ENCODE data around the gene SFXN4. TPM values are rescaled to one million over a fixed set of nuclear protein-coding genes. Genes with fewer than 3 reads are reported as not detected.
"Not testable (repeated sequence)": the region's sequence is repeated elsewhere in the genome, so short reads cannot be mapped to it uniquely, and the experiment has no call there.

SFXN4 gene
- total and polyA plus RNA-seq, 4 donors: 12.4 to 34.1 (median 24.1) TPM

GRCh38 chr10:119183664-119184412 lies 18.3 kb upstream of the SFXN4 start:
- no peak overlapping the region for H3K27ac ChIP-seq (ENCODE audit: low read depth in 1 of 2, low read length in 2 of 2)
- H3K27me3 ChIP-seq (ENCODE audit: control insufficient read depth in 4 of 4, insufficient read depth in 4 of 4, low read length in 3 of 4): no peaks in the 10 kb centered on the region
- no peaks in the 10 kb centered on the region for H3K36me3 ChIP-seq (ENCODE audit: control insufficient read depth in 4 of 4, insufficient read depth in 3 of 4, low read depth in 1 of 4, low read length in 3 of 4)
- peaks cover 0 to 4% (median 1%) of the 10 kb centered on the region in 4 donors for H3K4me1 ChIP-seq (ENCODE audit: control insufficient read depth in 4 of 4, insufficient read depth in 4 of 4, low read length in 3 of 4)
- WGBS: 83% methylated on average over 9 of the region's 9 CpGs
- no peak for TF ChIP-seq FOXA1 (IDR thresholded peaks at IDR 0.05)
- TF ChIP-seq JUND (IDR thresholded peaks at IDR 0.05): no peak
- no peak overlapping the region for H3K4me3 ChIP-seq (ENCODE audit: low read depth in 1 of 3, low read length in 3 of 3)
- H3K9ac ChIP-seq (ENCODE audit: low read depth in 1 of 2, low read length in 2 of 2): no peak overlapping the region
- DNase-seq (ENCODE audit: low spot score): no peak
- no peaks in the 10 kb centered on the region for H3K9me3 ChIP-seq (ENCODE audit: control insufficient read depth in 4 of 4, low read length in 3 of 4)

DNA sequence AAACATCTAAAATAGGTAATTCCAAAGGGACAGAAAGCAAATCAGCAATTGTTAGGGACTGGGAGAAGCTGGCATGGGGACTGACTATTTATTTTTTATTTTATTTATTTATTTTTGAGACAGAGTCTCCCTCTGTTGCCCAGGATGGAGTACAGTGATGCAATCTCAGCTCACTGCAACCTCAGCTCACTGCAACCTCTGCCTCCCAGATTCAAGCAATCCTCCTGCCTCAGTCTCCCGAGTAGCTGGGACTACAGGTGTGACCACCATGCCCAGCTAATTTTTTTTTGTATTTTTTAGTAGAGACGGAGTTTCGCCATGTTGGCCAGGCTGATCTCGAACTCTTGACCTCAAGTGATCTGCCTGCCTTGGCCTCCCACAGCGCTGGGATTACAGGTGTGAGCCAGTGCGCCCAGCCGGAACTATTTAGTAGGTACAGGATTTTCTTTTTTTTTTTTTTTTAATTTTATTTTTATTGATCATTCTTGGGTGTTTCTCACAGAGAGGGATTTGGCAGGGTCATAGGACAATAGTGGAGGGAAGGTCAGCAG lies 15.4 kb upstream of the SFXN4 start:
- H3K9me3 ChIP-seq (ENCODE audit: control insufficient read depth in 4 of 4, low read length in 3 of 4); H3K4me3 ChIP-seq (ENCODE audit: low read depth in 1 of 3, low read length in 3 of 3); H3K27me3 ChIP-seq (ENCODE audit: control insufficient read depth in 4 of 4, insufficient read depth in 4 of 4, low read length in 3 of 4); H3K9ac ChIP-seq (ENCODE audit: low read depth in 1 of 2, low read length in 2 of 2); H3K36me3 ChIP-seq (ENCODE audit: control insufficient read depth in 4 of 4, insufficient read depth in 3 of 4, low read depth in 1 of 4, low read length in 3 of 4); DNase-seq (ENCODE audit: low spot score); H3K27ac ChIP-seq (ENCODE audit: low read depth in 1 of 2, low read length in 2 of 2): not testable (repeated sequence)
- 89% methylated on average over 7 of the region's 7 CpGs for WGBS
- peaks cover 3 to 16% (median 9%) of the 10 kb centered on the region in 4 donors for H3K4me1 ChIP-seq (ENCODE audit: control insufficient read depth in 4 of 4, insufficient read depth in 4 of 4, low read length in 3 of 4)
- peak in 1 of 2 donors; percentile 18 for TF ChIP-seq RAD21 (IDR thresholded peaks at IDR 0.05)

GRCh38 chr10:119178372-119179119 lies 13.0 kb upstream of the SFXN4 start, which contains the start of gene PRDX3:
PRDX3 (minus strand) TSS chr10:119178812; CDS start chr10:119178790, 22 bp downstream.
- H3K27ac ChIP-seq (ENCODE audit: low read depth in 1 of 2, low read length in 2 of 2): peak within 1 kb of the TSS; percentile 91 to 92
- H3K36me3 ChIP-seq (ENCODE audit: control insufficient read depth in 4 of 4, insufficient read depth in 3 of 4, low read depth in 1 of 4, low read length in 3 of 4): peaks cover 1 to 16% (median 9%) of the 10 kb centered on the region in 4 donors
- WGBS: under 1% methylated on average over 45 of the region's 45 CpGs
- peak within 1 kb of the TSS; percentile 80 to 97 (median 84) for H3K4me3 ChIP-seq (ENCODE audit: low read depth in 1 of 3, low read length in 3 of 3)
- TF ChIP-seq CTCF (IDR thresholded peaks at IDR 0.05; ENCODE audit: low read depth, low read length, missing input control) (no peak), GABPA (IDR thresholded peaks at IDR 0.05 in 1 of 2, conservative IDR thresholded peaks at IDR 0.05 in 1 of 2) (no peak), RAD21 (IDR thresholded peaks at IDR 0.05) (peak in 1 of 2 donors; percentile 20), FOXA1 (IDR thresholded peaks at IDR 0.05) (no peak), REST (IDR thresholded peaks at IDR 0.05) (peak; percentile 61), NR2F2 (IDR thresholded peaks at IDR 0.05) (no peak), HNF4G (IDR thresholded peaks at IDR 0.05) (no peak), TAF1 (conservative IDR thresholded peaks at IDR 0.05) (no peak), YY1 (IDR thresholded peaks at IDR 0.05) (peak; percentile 98), HNF4A (conservative IDR thresholded peaks at IDR 0.05) (no peak), EGR1 (IDR thresholded peaks at IDR 0.05; ENCODE audit: low read depth in 2 of 2) (no peak), FOXA2 (IDR thresholded peaks at IDR 0.05) (no peak), MAX (IDR thresholded peaks at IDR 0.05) (peak; percentile 5), JUND (IDR thresholded peaks at IDR 0.05) (no peak), SP1 (IDR thresholded peaks at IDR 0.05) (peak; percentile 38), RXRA (IDR thresholded peaks at IDR 0.05) (no peak)
- TF ChIP-seq, protein P1, sequence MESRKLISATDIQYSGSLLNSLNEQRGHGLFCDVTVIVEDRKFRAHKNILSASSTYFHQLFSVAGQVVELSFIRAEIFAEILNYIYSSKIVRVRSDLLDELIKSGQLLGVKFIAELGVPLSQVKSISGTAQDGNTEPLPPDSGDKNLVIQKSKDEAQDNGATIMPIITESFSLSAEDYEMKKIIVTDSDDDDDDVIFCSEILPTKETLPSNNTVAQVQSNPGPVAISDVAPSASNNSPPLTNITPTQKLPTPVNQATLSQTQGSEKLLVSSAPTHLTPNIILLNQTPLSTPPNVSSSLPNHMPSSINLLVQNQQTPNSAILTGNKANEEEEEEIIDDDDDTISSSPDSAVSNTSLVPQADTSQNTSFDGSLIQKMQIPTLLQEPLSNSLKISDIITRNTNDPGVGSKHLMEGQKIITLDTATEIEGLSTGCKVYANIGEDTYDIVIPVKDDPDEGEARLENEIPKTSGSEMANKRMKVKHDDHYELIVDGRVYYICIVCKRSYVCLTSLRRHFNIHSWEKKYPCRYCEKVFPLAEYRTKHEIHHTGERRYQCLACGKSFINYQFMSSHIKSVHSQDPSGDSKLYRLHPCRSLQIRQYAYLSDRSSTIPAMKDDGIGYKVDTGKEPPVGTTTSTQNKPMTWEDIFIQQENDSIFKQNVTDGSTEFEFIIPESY (IDR thresholded peaks at IDR 0.05): peak; percentile 36
- TF ChIP-seq, protein P2, sequence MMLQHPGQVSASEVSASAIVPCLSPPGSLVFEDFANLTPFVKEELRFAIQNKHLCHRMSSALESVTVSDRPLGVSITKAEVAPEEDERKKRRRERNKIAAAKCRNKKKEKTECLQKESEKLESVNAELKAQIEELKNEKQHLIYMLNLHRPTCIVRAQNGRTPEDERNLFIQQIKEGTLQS (IDR thresholded peaks at IDR 0.05): no peak
- no peaks in the 10 kb centered on the region for H3K9me3 ChIP-seq (ENCODE audit: control insufficient read depth in 4 of 4, low read length in 3 of 4)
- DNase-seq (ENCODE audit: low spot score): peak; percentile 94
- H3K9ac ChIP-seq (ENCODE audit: low read depth in 1 of 2, low read length in 2 of 2): peak within 1 kb of the TSS; percentile 84 to 85
- no peaks in the 10 kb centered on the region for H3K27me3 ChIP-seq (ENCODE audit: control insufficient read depth in 4 of 4, insufficient read depth in 4 of 4, low read length in 3 of 4)
- H3K4me1 ChIP-seq (ENCODE audit: control insufficient read depth in 4 of 4, insufficient read depth in 4 of 4, low read length in 3 of 4): peaks cover 3 to 16% (median 9%) of the 10 kb centered on the region in 4 donors
